ENCODE results near the gene SLC25A17. TPM values are rescaled to one million over a fixed set of nuclear protein-coding genes. Genes with fewer than 3 reads are reported as not detected.
A peak's percentile ranks its signal among the peaks of the same experiment; 100 is the strongest.

SLC25A17 gene
- total and polyA plus RNA-seq, 2 donors (not counting 1 experiment from before 2014, with no cell fraction given), result 12.9 to 28.7 TPM

DNA sequence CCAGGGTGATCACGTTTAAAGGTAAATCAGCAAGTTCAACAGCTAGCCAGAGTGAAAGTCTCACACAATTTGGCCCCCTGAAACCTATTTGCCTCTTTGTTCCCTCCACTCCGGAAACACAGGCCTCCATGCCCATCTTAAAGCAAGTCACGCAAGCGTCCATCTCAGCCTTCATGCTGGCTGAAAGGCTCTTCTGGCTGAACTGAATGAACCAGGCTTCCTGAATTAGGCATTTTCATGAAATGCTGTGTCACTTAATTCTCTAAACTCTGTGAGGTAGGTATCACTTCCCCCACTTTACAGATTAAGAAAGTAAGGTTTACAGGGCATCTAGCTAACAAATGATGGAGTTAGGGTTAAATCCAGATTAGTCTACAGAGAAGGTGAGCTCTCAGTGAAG lies 1.4 kb downstream of the SLC25A17 start:
- Histone ChIP-seq H3K4me1 (ENCODE audit: control insufficient read depth, extremely low read depth, insufficient read depth, low read length) (peaks cover 4% of the 10 kb centered on the region), H3K4me2 (ENCODE audit: extremely low read depth, insufficient read depth, low read length) (peak overlapping the region; percentile 79), H3K9ac (ENCODE audit: insufficient read depth, low read length) (no peak overlapping the region), H3K36me3 (ENCODE audit: control insufficient read depth, insufficient read depth, low read length) (no peaks in the 10 kb centered on the region), H2AFZ (ENCODE audit: low read length) (no peak overlapping the region), H3K9me3 (ENCODE audit: control insufficient read depth, insufficient read depth, low read depth, low read length) (no peaks in the 10 kb centered on the region), H3K27ac (ENCODE audit: insufficient read depth, low read length) (no peak overlapping the region), H3K4me3 (replicated peaks in 1 of 4; ENCODE audit: control extremely low read depth in 1 of 4, insufficient read depth in 1 of 4, low read depth in 3 of 4, low read length in 4 of 4) (peak overlapping the region in 2 of 4 experiments; percentile 93 to 99), H3K79me2 (ENCODE audit: control insufficient read depth, insufficient read depth, low read length) (peaks cover 35% of the 10 kb centered on the region), H4K20me1 (ENCODE audit: control insufficient read depth, extremely low read depth, insufficient read depth, low read length) (no peaks in the 10 kb centered on the region), H3K27me3 (ENCODE audit: control insufficient read depth, insufficient read depth, low read length) (no peaks in the 10 kb centered on the region)
- TF ChIP-seq EZH2 (IDR thresholded peaks at IDR 0.05; ENCODE audit: low read length, missing control alignments), result no peak
- TF ChIP-seq CTCF (conservative IDR thresholded peaks at IDR 0.05 in 1 of 2, IDR thresholded peaks at IDR 0.05 in 1 of 2; ENCODE audit: low read depth in 1 of 2, low read length in 2 of 2), result no peak
- DNase-seq (ENCODE audit: low read depth in 2 of 2), result no peak

DNA sequence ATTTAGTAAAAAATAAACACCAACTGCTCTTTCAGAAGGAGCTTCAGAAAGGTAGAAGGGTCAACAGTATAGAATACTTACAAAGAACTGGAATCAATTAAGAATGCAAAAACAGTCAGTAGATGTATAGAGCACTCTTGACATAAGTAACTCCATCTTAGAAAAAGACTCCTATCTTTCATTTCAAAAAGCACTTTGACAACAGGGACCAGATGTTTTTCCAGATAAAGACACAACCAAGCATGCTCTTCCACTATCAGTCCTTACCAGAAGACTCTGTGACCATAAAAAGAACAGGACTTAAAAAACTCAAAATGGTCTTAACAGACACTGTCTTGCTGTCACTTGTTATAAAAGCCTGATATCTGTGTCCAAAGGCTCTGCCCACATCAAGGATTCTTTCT lies 5.2 kb downstream of the SLC25A17 start:
- Histone ChIP-seq H3K4me2 (ENCODE audit: extremely low read depth, insufficient read depth, low read length) (no peak overlapping the region), H3K27ac (ENCODE audit: insufficient read depth, low read length) (no peak overlapping the region), H3K4me3 (replicated peaks in 1 of 4; ENCODE audit: control extremely low read depth in 1 of 4, insufficient read depth in 1 of 4, low read depth in 3 of 4, low read length in 4 of 4) (no peak overlapping the region), H3K4me1 (ENCODE audit: control insufficient read depth, extremely low read depth, insufficient read depth, low read length) (peaks cover 2% of the 10 kb centered on the region), H3K9ac (ENCODE audit: insufficient read depth, low read length) (no peak overlapping the region), H3K27me3 (ENCODE audit: control insufficient read depth, insufficient read depth, low read length) (no peaks in the 10 kb centered on the region), H4K20me1 (ENCODE audit: control insufficient read depth, extremely low read depth, insufficient read depth, low read length) (no peaks in the 10 kb centered on the region), H3K9me3 (ENCODE audit: control insufficient read depth, insufficient read depth, low read depth, low read length) (no peaks in the 10 kb centered on the region), H3K36me3 (ENCODE audit: control insufficient read depth, insufficient read depth, low read length) (no peaks in the 10 kb centered on the region), H3K79me2 (ENCODE audit: control insufficient read depth, insufficient read depth, low read length) (peaks cover 42% of the 10 kb centered on the region), H2AFZ (ENCODE audit: low read length) (no peak overlapping the region)
- no peak for DNase-seq (ENCODE audit: low read depth in 2 of 2)
- TF ChIP-seq EZH2 (IDR thresholded peaks at IDR 0.05; ENCODE audit: low read length, missing control alignments), result no peak
- TF ChIP-seq CTCF (conservative IDR thresholded peaks at IDR 0.05 in 1 of 2, IDR thresholded peaks at IDR 0.05 in 1 of 2; ENCODE audit: low read depth in 1 of 2, low read length in 2 of 2), result no peak

- peak in 1 of 2 donors; percentile 11 for DNase-seq (ENCODE audit: low read depth in 2 of 2)
- H3K27me3 ChIP-seq (ENCODE audit: control insufficient read depth, insufficient read depth, low read length), result no peaks in the 10 kb centered on the region
- no peak for TF ChIP-seq EZH2 (IDR thresholded peaks at IDR 0.05; ENCODE audit: low read length, missing control alignments)
- TF ChIP-seq CTCF (conservative IDR thresholded peaks at IDR 0.05 in 1 of 2, IDR thresholded peaks at IDR 0.05 in 1 of 2; ENCODE audit: low read depth in 1 of 2, low read length in 2 of 2), result no peak
- no peak overlapping the region for H3K27ac ChIP-seq (ENCODE audit: insufficient read depth, low read length)
- no peaks in the 10 kb centered on the region for H3K4me1 ChIP-seq (ENCODE audit: control insufficient read depth, extremely low read depth, insufficient read depth, low read length)
- peaks cover 17% of the 10 kb centered on the region for H3K79me2 ChIP-seq (ENCODE audit: control insufficient read depth, insufficient read depth, low read length)
- no peak overlapping the region for H2AFZ ChIP-seq (ENCODE audit: low read length)
- no peaks in the 10 kb centered on the region for H4K20me1 ChIP-seq (ENCODE audit: control insufficient read depth, extremely low read depth, insufficient read depth, low read length)
- no peak overlapping the region for H3K4me2 ChIP-seq (ENCODE audit: extremely low read depth, insufficient read depth, low read length)
- H3K9me3 ChIP-seq (ENCODE audit: control insufficient read depth, insufficient read depth, low read depth, low read length), result no peaks in the 10 kb centered on the region
- no peaks in the 10 kb centered on the region for H3K36me3 ChIP-seq (ENCODE audit: control insufficient read depth, insufficient read depth, low read length)
- H3K4me3 ChIP-seq (replicated peaks in 1 of 4; ENCODE audit: control extremely low read depth in 1 of 4, insufficient read depth in 1 of 4, low read depth in 3 of 4, low read length in 4 of 4), result no peak overlapping the region
- H3K9ac ChIP-seq (ENCODE audit: insufficient read depth, low read length), result no peak overlapping the region
Observed at GRCh38 chr22:40808018-40808841, 10.9 kb downstream of the SLC25A17 start.

Data from fibroblast of lung (primary cell).